ENCODE data around the gene MICU2.

MICU2 gene

DNA sequence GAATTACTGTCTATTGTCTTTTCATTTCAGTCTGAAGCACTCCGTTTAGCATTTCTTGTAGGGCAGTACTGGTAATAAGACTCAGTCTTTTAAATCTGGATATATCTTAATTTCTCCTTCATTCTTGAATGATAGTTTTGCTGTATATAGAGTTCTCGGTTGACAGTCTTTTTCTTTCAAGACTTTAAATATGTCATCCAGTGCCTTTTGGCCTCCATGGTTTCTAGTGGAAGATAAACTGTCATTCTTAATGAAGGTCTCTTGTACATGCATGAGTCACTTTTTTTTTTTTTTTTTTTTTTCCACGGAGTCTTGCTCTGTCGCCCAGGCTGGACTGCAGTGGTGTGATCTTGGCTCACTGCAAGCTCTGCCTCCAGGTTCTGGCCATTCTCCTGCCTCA, 117.6 kb downstream of the MICU2 start:
- no peak for DNase-seq

DNA sequence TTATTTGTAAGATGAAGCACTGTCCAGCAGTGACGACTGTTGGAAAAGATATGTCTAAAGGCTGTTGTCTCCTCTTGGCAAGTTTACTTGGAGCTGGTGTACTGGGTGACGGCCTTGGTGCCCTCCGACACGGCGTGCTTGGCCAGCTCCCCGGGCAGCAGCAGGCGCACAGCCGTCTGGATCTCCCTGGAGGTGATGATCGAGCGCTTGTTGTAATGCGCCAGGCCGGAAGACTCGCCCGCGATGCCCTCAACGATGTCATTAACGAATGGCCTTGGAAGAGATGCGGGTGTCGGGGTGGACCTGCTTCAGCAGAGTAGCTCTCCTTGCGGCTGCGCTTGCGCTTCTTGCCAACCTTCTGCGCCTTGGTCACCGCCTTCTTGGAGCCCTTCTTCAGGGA, 120.2 kb downstream of the MICU2 start:
- no peak for DNase-seq

DNA sequence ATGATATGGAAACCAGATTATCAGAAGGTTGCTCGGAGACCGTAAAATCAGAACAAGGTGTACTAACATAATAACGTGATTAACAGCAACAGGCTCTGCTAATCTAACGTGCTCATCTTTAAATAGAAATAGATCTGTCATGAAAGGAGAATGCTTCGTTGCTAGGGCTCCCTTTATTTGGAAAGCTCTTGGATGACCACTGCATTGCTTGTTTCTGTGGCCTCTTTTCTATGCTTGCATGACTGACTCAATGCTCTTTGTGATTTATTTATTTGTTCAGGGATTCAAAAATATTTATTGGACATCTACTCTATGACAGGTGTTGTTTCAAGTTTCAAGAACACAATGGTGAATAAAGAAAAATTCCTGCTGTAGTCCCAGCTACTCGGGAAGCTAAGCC, 122.6 kb downstream of the MICU2 start:
- DNase-seq = no peak

DNA sequence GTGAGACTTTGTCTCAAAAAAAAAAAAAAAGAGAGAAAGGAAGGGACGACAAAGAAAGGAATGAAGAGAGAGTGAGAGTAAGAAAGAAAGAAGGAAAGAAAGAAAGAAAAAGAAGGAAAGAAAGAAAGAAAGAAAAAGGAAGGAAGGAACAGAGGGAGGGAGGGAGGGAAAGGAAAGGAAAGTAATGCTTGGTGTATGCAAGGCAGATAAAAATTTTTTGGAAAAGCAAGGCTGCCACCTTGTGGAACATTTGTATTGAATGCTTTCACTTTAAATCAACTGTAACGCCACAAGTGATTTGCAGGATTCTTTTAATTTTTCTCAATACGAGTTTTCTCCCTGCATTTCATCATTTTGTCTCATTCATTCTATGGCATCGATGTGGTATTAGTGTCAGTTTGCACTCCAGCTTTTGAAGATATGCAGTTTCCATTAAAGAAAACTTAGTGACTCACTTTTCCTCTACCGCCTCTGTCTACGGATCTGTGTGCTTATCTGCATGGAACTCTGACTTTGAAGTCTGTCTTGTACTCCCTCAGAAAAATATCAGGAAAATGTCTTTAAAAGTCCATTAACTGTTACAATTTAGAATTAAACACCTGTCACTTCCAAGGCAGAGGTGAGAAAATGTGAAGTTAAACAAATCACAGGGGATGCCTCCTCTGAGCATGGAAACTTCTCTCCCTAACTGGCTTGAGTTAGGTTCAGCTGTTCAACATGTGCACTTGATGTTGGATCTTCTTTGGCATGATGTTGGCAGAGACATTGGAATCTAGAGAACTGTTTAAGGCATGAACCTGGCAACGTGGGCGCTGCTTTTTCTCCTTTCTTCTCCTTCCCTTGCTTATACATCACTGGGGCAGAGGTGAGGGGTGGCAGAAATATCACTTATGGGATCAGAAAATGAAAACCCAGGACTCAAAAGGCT, 124.8 kb downstream of the MICU2 start:
- peak in 20 of 56 donors; percentile 1 to 80 (median 13) for DNase-seq

DNA sequence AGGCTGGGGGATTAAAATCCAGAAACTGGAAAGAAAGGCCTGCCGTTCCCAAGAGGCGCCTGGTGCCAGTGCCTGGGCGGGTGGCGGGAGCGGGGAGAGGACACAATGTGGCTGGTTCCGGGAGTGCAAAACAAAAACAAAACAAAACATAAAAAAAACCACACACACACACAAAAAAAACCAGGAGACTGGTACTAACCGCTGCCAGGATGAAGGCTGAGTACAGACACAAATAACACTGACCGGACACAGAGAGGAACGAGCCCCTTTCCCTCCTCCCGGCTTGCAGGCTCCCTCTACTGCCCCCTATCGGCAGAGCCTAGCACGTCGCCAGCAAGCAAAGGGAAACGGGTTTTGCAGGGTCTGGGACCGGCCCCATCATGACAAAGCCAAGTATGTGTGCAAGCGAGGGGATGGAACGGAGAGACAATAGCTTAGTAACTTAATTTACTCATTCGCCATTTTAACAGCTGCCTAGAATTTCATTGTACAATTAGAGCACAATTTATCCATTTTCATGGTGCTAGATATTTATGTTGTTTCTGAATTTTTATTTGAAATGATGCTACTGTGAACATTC, 127.0 kb downstream of the MICU2 start:
- DNase-seq = peak; percentile 19 to 90 (median 74)

DNA sequence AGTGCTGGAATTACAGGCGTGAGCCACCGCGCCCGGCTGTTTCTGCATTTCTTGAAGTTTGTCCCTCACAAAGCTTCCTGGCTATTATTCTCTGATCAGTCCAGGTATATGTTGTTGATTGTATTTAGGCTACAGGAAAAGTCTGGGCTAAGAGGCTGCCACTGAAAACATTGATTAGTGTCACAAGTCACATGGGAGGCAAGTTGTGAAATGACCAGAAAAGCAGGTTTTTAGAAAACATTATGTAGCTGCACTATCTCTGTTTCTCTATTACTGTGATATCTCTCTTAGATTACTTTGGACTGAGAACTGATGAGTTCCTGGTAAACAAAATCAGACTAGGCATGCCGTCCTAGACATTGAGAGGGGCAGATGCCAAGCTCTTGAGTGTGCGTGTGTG, 128.9 kb downstream of the MICU2 start:
- no peak for DNase-seq

DNA sequence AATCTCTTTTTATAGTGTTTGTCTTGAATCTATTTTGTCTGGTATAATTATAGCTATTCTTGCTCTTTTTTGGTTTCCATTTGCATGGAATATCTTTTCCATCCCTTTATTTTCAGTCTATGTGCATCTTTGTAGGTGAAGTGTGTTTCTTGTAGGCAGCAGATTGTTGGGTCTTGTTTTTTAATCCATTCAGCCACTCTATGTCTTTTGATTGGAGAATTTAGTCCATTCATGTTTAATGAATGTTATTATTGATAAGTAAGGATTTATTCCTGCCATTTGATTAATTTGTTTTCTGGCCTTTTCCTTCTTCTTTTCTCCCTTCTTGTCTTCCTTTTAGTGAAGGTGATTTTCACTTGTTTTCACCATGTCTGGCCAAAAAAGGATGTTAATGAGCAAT, 133.2 kb downstream of the MICU2 start:
- DNase-seq = no peak

DNA sequence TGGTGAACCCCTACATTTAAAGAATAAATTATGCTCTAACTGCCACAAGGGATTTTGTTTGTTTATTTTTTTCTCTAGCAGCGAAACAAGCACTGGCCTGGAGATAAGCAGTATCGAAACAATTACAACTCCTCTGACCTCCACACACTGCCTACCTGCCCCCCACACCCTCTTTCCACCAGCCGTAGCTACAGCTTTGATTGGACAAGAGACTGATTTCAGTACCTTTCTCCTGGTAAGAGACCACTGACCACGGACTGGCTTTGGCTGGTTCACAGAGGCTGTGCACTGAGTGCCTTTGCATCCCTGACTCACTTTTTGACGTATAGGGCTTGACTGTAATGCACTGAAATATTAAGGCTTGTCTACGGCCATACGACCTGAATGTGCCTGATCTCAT, 137.4 kb downstream of the MICU2 start:
- DNase-seq = no peak

DNA sequence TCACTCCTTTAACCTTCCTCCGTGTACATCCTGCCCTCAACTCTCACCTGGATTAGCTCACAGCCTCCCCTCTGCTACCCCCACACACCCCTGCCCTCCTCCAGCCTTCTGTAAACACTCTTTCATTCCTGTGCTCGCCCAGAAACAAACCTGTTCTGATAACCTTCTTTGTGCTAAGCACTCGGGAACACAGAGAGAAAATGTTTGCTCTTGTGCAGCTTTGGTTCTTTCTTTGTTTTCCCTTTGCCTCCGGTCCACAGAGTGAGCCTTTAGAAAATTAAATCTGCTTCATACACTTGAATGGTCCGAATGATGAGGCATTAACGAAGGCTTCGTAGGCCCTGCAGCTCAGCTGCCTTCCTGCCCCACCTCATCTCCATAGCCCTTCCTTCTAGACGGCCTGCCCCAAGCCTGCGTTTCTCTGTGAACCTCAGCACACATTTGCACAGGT, 138.2 kb downstream of the MICU2 start:
- no peak for DNase-seq

DNA sequence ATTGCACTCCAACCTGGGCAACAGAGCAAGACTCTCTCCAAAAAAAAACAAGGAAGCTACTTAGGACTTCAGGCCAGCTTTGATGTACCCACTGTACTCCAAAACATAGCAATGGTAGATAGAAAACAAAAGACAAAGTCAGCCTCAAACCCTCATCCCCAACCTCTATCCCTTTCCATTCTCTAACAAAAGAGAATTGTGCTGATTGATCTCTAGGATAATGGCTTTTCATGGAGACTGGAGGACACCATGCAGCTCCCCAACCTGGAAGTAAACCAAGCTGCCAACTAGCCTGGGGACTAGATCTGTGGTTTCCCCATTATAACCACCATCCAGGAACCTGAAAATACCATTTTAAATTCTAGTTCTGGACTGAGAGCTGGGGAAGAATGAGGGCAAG, 140.5 kb downstream of the MICU2 start:
- peak in 3 of 56 donors; percentile 2 to 13 (median 12) for DNase-seq

DNA sequence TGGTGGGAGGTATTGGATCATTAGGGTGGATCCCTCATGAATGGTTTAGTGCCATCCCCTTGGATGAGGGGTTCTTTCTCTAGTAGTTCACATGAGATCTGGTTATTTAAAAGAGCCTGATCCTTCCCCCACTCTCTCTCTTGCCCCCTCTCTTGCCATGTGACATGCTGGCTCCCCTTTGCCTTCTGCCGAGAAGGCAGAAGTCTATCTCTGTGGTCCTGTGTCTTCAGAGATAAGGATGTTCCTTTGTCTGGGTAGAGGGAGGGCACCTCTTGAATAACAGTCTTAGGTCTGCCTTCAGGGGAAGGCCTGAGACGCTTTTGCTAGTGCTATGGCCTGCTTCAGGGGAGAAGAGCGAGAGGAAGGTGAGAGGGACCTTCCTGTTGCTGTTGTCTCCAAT, 142.8 kb downstream of the MICU2 start:
- DNase-seq = no peak

DNA sequence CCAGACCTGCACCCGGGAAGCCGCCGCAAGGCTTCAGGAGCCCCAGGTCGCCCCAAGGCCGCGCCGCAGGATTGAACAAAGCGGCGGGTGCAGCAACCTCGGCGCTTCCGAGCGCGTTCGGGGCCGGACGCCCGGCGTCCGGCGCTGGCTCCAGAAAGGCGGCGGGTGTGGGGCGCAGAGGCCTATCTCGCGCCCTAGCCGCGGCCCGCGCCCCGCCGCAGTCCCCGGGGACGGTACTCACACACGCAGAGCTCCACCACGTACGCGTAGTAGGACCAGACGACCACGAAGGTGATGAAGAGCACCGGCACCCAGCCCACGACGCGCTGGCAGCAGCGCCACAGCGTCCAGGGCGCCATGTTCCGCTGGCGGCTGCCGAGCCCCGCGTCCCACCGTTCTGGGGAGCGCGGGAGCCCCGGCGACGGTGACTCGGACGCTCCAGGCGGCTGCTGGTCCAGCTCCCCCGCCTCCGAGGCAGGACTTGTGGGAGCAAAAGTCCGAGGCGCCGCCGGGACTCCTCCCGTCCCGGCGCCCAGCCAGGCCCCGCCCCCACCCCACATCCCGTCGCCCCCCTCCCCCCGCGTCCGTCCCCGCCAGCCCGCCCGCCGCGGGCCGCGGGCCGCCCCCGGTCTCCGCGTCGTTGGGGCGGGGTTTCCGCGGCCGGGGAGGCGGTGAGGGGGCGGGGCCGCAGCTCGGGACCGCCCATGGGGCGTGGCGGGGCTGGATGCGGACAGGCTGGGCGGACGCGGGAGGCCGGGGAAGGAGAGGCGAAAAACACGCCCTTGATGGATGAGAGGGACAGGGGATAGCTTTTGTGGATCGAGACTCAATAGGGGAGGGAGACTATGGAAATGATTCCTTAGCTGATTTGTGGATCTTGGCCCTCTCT, 144.9 kb downstream of the MICU2 start, which contains the start of gene ZDHHC20:
Gene ZDHHC20 (minus strand): TSS at position 491 of the 889 bp plus-strand sequence. CDS start 132 bp downstream, at position 359.
- DNase-seq = peak; percentile 35 to 98 (median 84)

DNA sequence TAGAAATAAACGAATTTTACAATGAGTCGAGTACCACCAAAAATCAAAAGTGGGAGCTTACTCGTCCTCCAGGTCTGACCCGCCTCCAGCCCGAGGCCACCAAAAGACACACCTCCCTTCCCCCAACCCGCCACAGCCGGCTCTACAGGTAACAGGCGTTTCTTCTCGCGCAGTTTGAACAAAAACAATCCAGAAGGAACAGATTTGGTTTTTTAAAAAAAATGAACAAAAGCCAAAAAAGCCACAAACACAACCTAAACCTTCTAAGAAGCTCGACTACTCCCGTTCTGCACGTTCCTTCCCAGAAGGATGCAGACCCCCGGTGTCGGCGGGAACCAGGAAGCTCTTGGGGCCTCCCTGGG, 145.5 kb downstream of the MICU2 start:
- DNase-seq = peak in 15 of 56 donors; percentile 6 to 53 (median 34)

DNA sequence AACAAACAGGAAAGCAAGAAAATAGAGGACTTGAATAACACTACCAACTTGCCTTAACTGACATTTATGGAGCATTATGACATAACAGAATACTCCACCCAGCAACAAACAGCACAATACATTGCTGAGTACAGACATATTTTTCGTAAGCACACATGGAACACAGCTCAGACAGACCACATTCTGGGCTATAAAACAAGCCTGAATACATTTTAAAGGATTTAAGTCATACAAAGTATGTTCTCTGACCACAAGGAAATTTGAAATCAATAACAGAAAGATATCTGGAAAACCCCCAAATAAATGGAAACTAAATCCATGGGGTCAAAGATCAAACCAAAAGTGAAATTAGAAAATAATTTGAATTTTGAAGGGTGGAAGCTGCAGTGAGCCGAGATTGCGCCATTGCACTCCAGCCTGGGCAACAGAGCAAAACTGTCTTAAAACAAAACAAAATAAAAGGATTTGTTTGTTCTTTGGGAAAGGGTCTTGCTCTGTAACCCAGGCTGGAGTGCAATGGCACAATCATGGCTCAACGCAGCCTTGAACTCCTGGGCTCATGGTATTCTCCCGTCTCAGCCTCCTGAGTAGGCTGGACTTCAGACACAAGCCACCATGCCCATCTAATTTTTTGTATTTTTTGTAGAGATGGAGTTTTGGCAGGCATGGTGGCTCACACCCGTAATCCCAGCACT, 150.4 kb downstream of the MICU2 start:
- no peak for DNase-seq

DNA sequence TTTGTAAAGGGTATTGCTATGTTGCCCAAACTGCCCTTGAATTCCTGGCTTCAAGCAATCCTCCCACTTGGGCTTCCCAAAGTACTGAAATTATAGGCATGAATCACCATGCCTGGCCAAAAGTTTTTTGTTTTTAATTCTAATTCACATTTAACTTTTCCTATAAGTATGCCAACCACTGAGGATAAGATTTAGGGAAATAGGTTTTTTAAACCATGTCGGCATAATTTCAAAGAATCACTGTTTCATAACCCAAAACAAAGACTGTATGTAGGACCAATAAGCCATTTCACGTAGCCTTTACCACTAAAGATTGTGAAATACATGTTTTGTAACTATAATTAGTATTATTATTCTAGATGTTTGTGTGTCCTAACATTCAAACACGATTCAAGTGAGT, 153.0 kb downstream of the MICU2 start:
- DNase-seq = no peak

DNA sequence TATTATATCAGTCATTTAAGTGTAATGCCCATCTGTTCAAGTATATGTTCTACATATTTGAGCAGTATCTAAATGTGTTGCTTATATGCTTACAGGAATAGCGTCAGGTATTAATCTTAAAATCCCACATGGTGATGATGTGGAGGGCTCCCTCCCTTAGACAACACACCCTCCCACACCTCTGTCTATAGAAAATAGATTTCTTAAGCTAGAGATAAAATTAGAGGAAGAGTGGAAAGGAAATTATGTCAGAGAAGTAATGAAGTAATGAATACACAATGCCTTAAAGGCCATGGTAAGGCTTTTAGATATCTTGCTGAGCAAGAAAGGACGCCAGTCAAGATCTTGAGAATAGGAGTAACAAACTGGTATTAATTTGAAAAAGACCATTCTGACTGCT, 157.3 kb downstream of the MICU2 start:
- DNase-seq = no peak

DNA sequence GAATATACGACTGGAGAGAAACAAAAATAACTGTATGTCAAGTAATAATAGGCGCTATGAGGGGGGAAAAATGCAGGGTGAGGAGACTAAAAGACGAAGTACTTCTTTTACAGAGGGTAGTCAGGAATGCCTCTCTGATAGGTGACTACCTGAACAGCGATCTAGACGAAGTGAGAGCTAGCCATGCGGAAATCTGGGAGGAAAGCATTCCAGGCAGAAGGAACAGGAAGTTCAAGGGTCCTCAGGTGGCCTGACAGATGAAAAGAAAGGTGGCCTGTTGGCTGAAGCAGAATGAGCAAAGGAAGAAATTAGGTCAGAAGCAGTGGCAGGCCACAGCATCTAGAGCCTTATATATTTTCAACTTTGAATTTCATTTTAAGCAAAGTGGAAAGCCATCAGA, 158.2 kb downstream of the MICU2 start:
- DNase-seq = no peak

DNA sequence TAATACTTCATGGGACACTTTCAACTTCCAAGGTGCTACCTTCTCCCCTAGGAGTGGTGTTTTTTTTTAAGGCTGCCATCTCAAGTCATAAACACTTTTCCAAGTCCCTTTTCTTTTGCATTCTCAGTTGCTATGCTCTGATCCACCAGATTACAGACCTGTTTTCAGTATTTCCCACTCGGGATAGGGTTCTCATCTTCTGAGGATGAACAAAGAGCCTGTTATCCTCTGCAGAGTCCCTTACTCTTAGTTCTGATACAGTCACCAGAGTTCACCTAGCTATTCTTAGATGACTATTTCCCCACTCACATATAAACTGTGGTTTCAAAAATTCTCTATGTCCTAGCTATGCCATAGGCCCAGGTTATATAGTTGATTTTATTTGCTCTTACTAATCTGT, 160.8 kb downstream of the MICU2 start:
- no peak for DNase-seq

Measured in amygdala (tissue), 56 donors.